GM12873 (cell line): Measurements from ENCODE around the gene MYH11.

ENCODE experiments used
- CTCF ChIP-seq: IDR thresholded peaks from 2 replicates; pipeline ENCODE4 v1.5.1; 2012; ENCODE audit warnings: low read depth, mild to moderate bottlenecking, moderate library complexity, low read length, control low read depth; ENCODE audit not compliant: insufficient read depth; ENCODE audit errors: missing control alignments

The MYH11 gene

GRCh38 chr16:15716694-15717447 lies 140.0 kb downstream of the MYH11 start:
- TF ChIP-seq CTCF = no peak

GRCh38 chr16:15715221-15715620 lies 141.6 kb downstream of the MYH11 start:
- no peak for TF ChIP-seq CTCF

GRCh38 chr16:15714393-15715172 lies 142.2 kb downstream of the MYH11 start:
- TF ChIP-seq CTCF = no peak

GRCh38 chr16:15708997-15709396 lies 147.8 kb downstream of the MYH11 start:
- no peak for TF ChIP-seq CTCF

- no peak for TF ChIP-seq CTCF
Observed at GRCh38 chr16:15708096-15708495, 148.7 kb downstream of the MYH11 start.

GRCh38 chr16:15707332-15707731 lies 149.5 kb downstream of the MYH11 start:
- TF ChIP-seq CTCF = no peak

GRCh38 chr16:15705064-15705565 lies 151.7 kb downstream of the MYH11 start:
- TF ChIP-seq CTCF = no peak
